ENCODE measurements around the gene SHISAL2A. TPM values are rescaled to one million over a fixed set of nuclear protein-coding genes. Genes with fewer than 3 reads are reported as not detected.

The SHISAL2A gene
- total and polyA plus RNA-seq, 2 of the 8 experiments (the other 6 are each of a cell fraction or from before 2014, with no cell fraction given) = 0.74 to 2.1 TPM

DNA sequence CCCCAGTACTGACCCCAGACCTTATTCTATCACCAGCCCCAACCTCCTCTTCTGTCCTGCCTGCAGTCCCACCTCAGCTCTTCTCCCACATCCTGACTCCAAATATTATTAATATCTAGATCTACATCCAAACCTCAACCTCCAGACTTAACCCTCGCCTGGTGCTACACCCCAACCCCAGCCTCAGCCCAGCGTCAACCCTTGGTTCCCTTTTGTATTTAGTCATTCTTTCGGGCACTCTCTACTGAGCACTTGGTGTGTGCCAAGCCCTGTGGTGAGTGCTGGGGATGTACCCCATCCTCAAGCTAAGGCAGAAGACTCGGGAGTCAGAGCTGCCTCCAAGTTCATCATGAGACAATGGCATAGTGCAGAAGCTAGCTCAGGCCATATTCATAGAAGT, 1.1 kb downstream of the SHISAL2A start (continued):
- TF ChIP-seq, protein P1, sequence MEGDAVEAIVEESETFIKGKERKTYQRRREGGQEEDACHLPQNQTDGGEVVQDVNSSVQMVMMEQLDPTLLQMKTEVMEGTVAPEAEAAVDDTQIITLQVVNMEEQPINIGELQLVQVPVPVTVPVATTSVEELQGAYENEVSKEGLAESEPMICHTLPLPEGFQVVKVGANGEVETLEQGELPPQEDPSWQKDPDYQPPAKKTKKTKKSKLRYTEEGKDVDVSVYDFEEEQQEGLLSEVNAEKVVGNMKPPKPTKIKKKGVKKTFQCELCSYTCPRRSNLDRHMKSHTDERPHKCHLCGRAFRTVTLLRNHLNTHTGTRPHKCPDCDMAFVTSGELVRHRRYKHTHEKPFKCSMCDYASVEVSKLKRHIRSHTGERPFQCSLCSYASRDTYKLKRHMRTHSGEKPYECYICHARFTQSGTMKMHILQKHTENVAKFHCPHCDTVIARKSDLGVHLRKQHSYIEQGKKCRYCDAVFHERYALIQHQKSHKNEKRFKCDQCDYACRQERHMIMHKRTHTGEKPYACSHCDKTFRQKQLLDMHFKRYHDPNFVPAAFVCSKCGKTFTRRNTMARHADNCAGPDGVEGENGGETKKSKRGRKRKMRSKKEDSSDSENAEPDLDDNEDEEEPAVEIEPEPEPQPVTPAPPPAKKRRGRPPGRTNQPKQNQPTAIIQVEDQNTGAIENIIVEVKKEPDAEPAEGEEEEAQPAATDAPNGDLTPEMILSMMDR (IDR thresholded peaks at IDR 0.05; ENCODE audit: control extremely low read depth in 1 of 3, insufficient read depth in 1 of 3, low read depth in 1 of 3, low read length in 3 of 3) = no peak
- TF ChIP-seq KDM5A (IDR thresholded peaks at IDR 0.05; ENCODE audit: low read length) (no peak), EP300 (IDR thresholded peaks at IDR 0.05; ENCODE audit: borderline replicate concordance in 1 of 2, low read depth in 2 of 2, low read length in 2 of 2) (no peak), RFX5 (IDR thresholded peaks at IDR 0.05; ENCODE audit: borderline replicate concordance, low read depth, low read length) (no peak), HDAC2 (IDR thresholded peaks at IDR 0.05; ENCODE audit: borderline replicate concordance in 1 of 2, low read depth in 2 of 2, low read length in 2 of 2) (no peak)

All from H1 (cell line).